ENCODE measurements around the gene TNIP1. TPM values are rescaled to one million over a fixed set of nuclear protein-coding genes. Genes with fewer than 3 reads are reported as not detected.

Gene TNIP1
- total RNA-seq, 2 experiments from 2014 or later: 351 to 408 TPM

- CTCF ChIA-PET: interaction anchor here (0.7 to 2.4 kb wide), 3 partner anchors 9 to 194 kb away, joined by 3 to 19 read pairs (median 3); no protein-coding TSS in a partner anchor
- intact Hi-C loops (cut with DNase I, micrococcal nuclease): no loop called here
These were observed 24.7 kb upstream of the TNIP1 start for GRCh38 chr5:151105561-151105960.

GRCh38 chr5:151104795-151105194 is 24.0 kb upstream of the TNIP1 start:
- DNase-seq (no peak), ATAC-seq (no peak)
- POLR2A ChIA-PET: no interaction called here
- Mint-ChIP-seq H3K4me1 (no peaks in the 10 kb centered on the region), H3K27me3 (no peaks in the 10 kb centered on the region), H3K36me3 (ENCODE audit: low read depth) (peaks cover 53% of the 10 kb centered on the region), H3K27ac (no peak overlapping the region), H3K9me3 (ENCODE audit: low read depth) (no peaks in the 10 kb centered on the region), H3K4me3 (no peak overlapping the region)
- intact Hi-C loops (cut with DNase I, micrococcal nuclease): no loop called here
- CTCF ChIA-PET: interaction anchor here (0.7 to 2.4 kb wide), 3 partner anchors 10 to 195 kb away, joined by 3 to 19 read pairs (median 3); no protein-coding TSS in a partner anchor

More at GRCh38 chr5:151105561-151105960, 24.7 kb upstream of the TNIP1 start:
- H3K36me3 Mint-ChIP-seq (ENCODE audit: low read depth): peaks cover 58% of the 10 kb centered on the region
- ATAC-seq (no peak), DNase-seq (no peak)
- POLR2A ChIA-PET: no interaction called here
- no peak overlapping the region for H3K4me3 Mint-ChIP-seq
- H3K4me1 Mint-ChIP-seq: no peaks in the 10 kb centered on the region
- no peak overlapping the region for H3K27ac Mint-ChIP-seq
- H3K9me3 Mint-ChIP-seq (ENCODE audit: low read depth): no peaks in the 10 kb centered on the region
- no peaks in the 10 kb centered on the region for H3K27me3 Mint-ChIP-seq

GRCh38 chr5:151101746-151102145 is 20.9 kb upstream of the TNIP1 start:
- ChIA-PET CTCF (interaction anchor here (1.2 kb wide), 1 partner anchor 15 kb away, joined by 3 read pairs; no protein-coding TSS in a partner anchor), POLR2A (no interaction called here)
- no peak for ATAC-seq
- no peak overlapping the region for H3K27ac Mint-ChIP-seq
- H3K27me3 Mint-ChIP-seq: no peaks in the 10 kb centered on the region
- intact Hi-C loops (cut with DNase I, micrococcal nuclease): no loop called here
- H3K4me1 Mint-ChIP-seq: peaks cover 30% of the 10 kb centered on the region
- H3K36me3 Mint-ChIP-seq (ENCODE audit: low read depth): peaks cover 42% of the 10 kb centered on the region
- no peaks in the 10 kb centered on the region for H3K9me3 Mint-ChIP-seq (ENCODE audit: low read depth)
- H3K4me3 Mint-ChIP-seq: no peak overlapping the region
- no peak for DNase-seq

GRCh38 chr5:151101151-151101550 is 20.3 kb upstream of the TNIP1 start:
- H3K27ac Mint-ChIP-seq: no peak overlapping the region
- POLR2A ChIA-PET: no interaction called here
- CTCF ChIA-PET: interaction anchor here (1.2 kb wide), 1 partner anchor 15 kb away, joined by 3 read pairs; no protein-coding TSS in a partner anchor
- ATAC-seq (no peak), DNase-seq (no peak)
- no peak overlapping the region for H3K4me3 Mint-ChIP-seq
- intact Hi-C loops (cut with DNase I, micrococcal nuclease): no loop called here
- peaks cover 35% of the 10 kb centered on the region for H3K4me1 Mint-ChIP-seq
- no peaks in the 10 kb centered on the region for H3K9me3 Mint-ChIP-seq (ENCODE audit: low read depth)
- no peaks in the 10 kb centered on the region for H3K27me3 Mint-ChIP-seq
- H3K36me3 Mint-ChIP-seq (ENCODE audit: low read depth): peaks cover 42% of the 10 kb centered on the region

GRCh38 chr5:151100681-151101080 is 19.8 kb upstream of the TNIP1 start:
- ATAC-seq: no peak
- no peak overlapping the region for H3K4me3 Mint-ChIP-seq
- ChIA-PET POLR2A (no interaction called here), CTCF (interaction anchor here (1.2 kb wide), 1 partner anchor 14 kb away, joined by 3 read pairs; no protein-coding TSS in a partner anchor)
- peaks cover 40% of the 10 kb centered on the region for H3K4me1 Mint-ChIP-seq
- no peak for DNase-seq
- no peaks in the 10 kb centered on the region for H3K27me3 Mint-ChIP-seq
- no peak overlapping the region for H3K27ac Mint-ChIP-seq
- H3K9me3 Mint-ChIP-seq (ENCODE audit: low read depth): no peaks in the 10 kb centered on the region
- intact Hi-C loops (cut with DNase I, micrococcal nuclease): no loop called here
- H3K36me3 Mint-ChIP-seq (ENCODE audit: low read depth): peaks cover 42% of the 10 kb centered on the region

- H3K27ac Mint-ChIP-seq: peak overlapping the region; percentile 78
- ATAC-seq (no peak), DNase-seq (no peak)
- H3K9me3 Mint-ChIP-seq (ENCODE audit: low read depth): no peaks in the 10 kb centered on the region
- H3K4me3 Mint-ChIP-seq: peak overlapping the region; percentile 37
- peaks cover 59% of the 10 kb centered on the region for H3K4me1 Mint-ChIP-seq
- H3K36me3 Mint-ChIP-seq (ENCODE audit: low read depth): peaks cover 31% of the 10 kb centered on the region
- POLR2A ChIA-PET: interaction anchor here (1.3 kb wide), 1 partner anchor 15 kb away, joined by 5 read pairs; no protein-coding TSS in a partner anchor
- intact Hi-C loops (cut with DNase I, micrococcal nuclease): loop anchor here (1.0 to 5.0 kb wide), 2 partner anchors 20 to 36 kb away; no protein-coding TSS in a partner anchor
- CTCF ChIA-PET: interaction anchor here (0.9 to 8.0 kb wide), 14 partner anchors 8 to 66 kb away, joined by 3 to 74 read pairs (median 4); partner anchors contain the start of gene TNIP1
- no peaks in the 10 kb centered on the region for H3K27me3 Mint-ChIP-seq
These were observed 17.9 kb upstream of the TNIP1 start for GRCh38 chr5:151098768-151099121.

- H3K9me3 Mint-ChIP-seq (ENCODE audit: low read depth): no peaks in the 10 kb centered on the region
- POLR2A ChIA-PET: interaction anchor here (0.6 to 1.3 kb wide), 3 partner anchors 15 to 67 kb away, joined by 3 to 5 read pairs (median 5); no protein-coding TSS in a partner anchor
- CTCF ChIA-PET: interaction anchor here (0.6 to 8.0 kb wide), 14 partner anchors 9 to 73 kb away, joined by 3 to 74 read pairs (median 4); partner anchors contain the start of gene TNIP1
- peak overlapping the region; percentile 78 for H3K27ac Mint-ChIP-seq
- peaks cover 66% of the 10 kb centered on the region for H3K4me1 Mint-ChIP-seq
- ATAC-seq: peak; percentile 72
- H3K4me3 Mint-ChIP-seq: peak overlapping the region; percentile 37
- intact Hi-C loops (cut with DNase I, micrococcal nuclease): loop anchor here (1.0 to 5.0 kb wide), 2 partner anchors 20 to 36 kb away; no protein-coding TSS in a partner anchor
- no peaks in the 10 kb centered on the region for H3K27me3 Mint-ChIP-seq
- peak; percentile 71 for DNase-seq
- H3K36me3 Mint-ChIP-seq (ENCODE audit: low read depth): peaks cover 27% of the 10 kb centered on the region
These were observed 17.3 kb upstream of the TNIP1 start for GRCh38 chr5:151097820-151098767.

- ChIA-PET CTCF (interaction anchor here (3.2 to 8.0 kb wide), 2 partner anchors 16 to 29 kb away, joined by 14 to 74 read pairs; no protein-coding TSS in a partner anchor), POLR2A (no interaction called here)
- no peak for ATAC-seq
- intact Hi-C loops (cut with DNase I, micrococcal nuclease): loop anchor here in 1 of 2 experiments (5.0 kb wide), 1 partner anchor 35 kb away; no protein-coding TSS in a partner anchor
- DNase-seq: no peak
- peaks cover 25% of the 10 kb centered on the region for H3K36me3 Mint-ChIP-seq (ENCODE audit: low read depth)
- no peak overlapping the region for H3K4me3 Mint-ChIP-seq
- H3K27me3 Mint-ChIP-seq: no peaks in the 10 kb centered on the region
- H3K27ac Mint-ChIP-seq: no peak overlapping the region
- peaks cover 72% of the 10 kb centered on the region for H3K4me1 Mint-ChIP-seq
- H3K9me3 Mint-ChIP-seq (ENCODE audit: low read depth): no peaks in the 10 kb centered on the region
These were observed 16.2 kb upstream of the TNIP1 start for GRCh38 chr5:151097061-151097460.

- Mint-ChIP-seq H3K4me3 (no peak overlapping the region), H3K9me3 (ENCODE audit: low read depth) (no peaks in the 10 kb centered on the region), H3K27ac (peak overlapping the region; percentile 64), H3K27me3 (no peaks in the 10 kb centered on the region), H3K36me3 (ENCODE audit: low read depth) (peaks cover 17% of the 10 kb centered on the region), H3K4me1 (peaks cover 75% of the 10 kb centered on the region)
- ChIA-PET POLR2A (interaction anchor here (0.6 kb wide), 1 partner anchor 44 kb away, joined by 3 read pairs; no protein-coding TSS in a partner anchor), CTCF (interaction anchor here (0.6 to 8.0 kb wide), 5 partner anchors 17 to 536 kb away, joined by 3 to 74 read pairs (median 4); no protein-coding TSS in a partner anchor)
- ATAC-seq (no peak), DNase-seq (no peak)
- intact Hi-C loops (cut with DNase I, micrococcal nuclease): loop anchor here in 1 of 2 experiments (5.0 kb wide), 1 partner anchor 34 kb away; no protein-coding TSS in a partner anchor
These were observed 15.2 kb upstream of the TNIP1 start for GRCh38 chr5:151096001-151096373.

GRCh38 chr5:151095341-151096000 is 14.6 kb upstream of the TNIP1 start:
- ChIA-PET CTCF (interaction anchor here (0.6 to 8.0 kb wide), 7 partner anchors 12 to 556 kb away, joined by 3 to 74 read pairs (median 3); partner anchors contain the start of gene TNIP1), POLR2A (interaction anchor here (0.6 kb wide), 1 partner anchor 45 kb away, joined by 3 read pairs; no protein-coding TSS in a partner anchor)

More at GRCh38 chr5:151095341-151096000, 14.6 kb upstream of the TNIP1 start:
- Mint-ChIP-seq H3K36me3 (ENCODE audit: low read depth) (peaks cover 12% of the 10 kb centered on the region), H3K9me3 (ENCODE audit: low read depth) (no peaks in the 10 kb centered on the region), H3K27ac (peak overlapping the region; percentile 64), H3K4me1 (peaks cover 76% of the 10 kb centered on the region), H3K27me3 (no peaks in the 10 kb centered on the region), H3K4me3 (no peak overlapping the region)
- DNase-seq (no peak), ATAC-seq (no peak)
- intact Hi-C loops (cut with DNase I, micrococcal nuclease): loop anchor here in 1 of 2 experiments (2.0 to 5.0 kb wide), 2 partner anchors 17 to 33 kb away; no protein-coding TSS in a partner anchor

Data from activated CD4-positive, alpha-beta T cell treated with anti-CD3 and anti-CD28 coated beads for 36 hours (primary cell).